PC-3 (cell line): ENCODE results near the gene RDM1. TPM values are rescaled to one million over a fixed set of nuclear protein-coding genes. Genes with fewer than 3 reads are reported as not detected.

ENCODE experiments used
- ATAC-seq: fragments of 200-7000 bp; cut with Tn5 transposase; 2 replicates; pipeline ENCODE4 v1.9.1; 2020; ENCODE audit warnings: mild to moderate bottlenecking, moderate library complexity
- BruUV-seq: library from RNA; stranded (reverse); fragments of 400-500 nt; replicated peaks from 2 replicates; lab custom pipeline; 2021; lab: Mats Ljungman, UMichigan
- CTCF ChIA-PET: fragments of 300-600 bp; sonication (Branson Sonifier 250); formaldehyde crosslinking; loops from one replicate; lab custom pipeline; 2022; ENCODE audit warnings: antibody characterized with exemption; lab: Charles Lee
- POLR2A ChIA-PET: fragments of 300-600 bp; sonication (Branson Sonifier 250); formaldehyde crosslinking; loops from one replicate; lab custom pipeline; 2022; ENCODE audit warnings: antibody characterized with exemption; ENCODE audit not compliant: unreplicated experiment; lab: Charles Lee
- DNase-seq: peaks from one replicate; pipeline ENCODE4 v3.0.0-alpha.2; 2015
- H2AFZ ChIP-seq: fragments of 300-600 bp; sonication (generic); 2 replicates; pipeline ENCODE4 v1.6.0; 2016; ENCODE audit warnings: antibody characterized with exemption, low read length
- H3F3A ChIP-seq: fragments of 300-600 bp; sonication (generic); one replicate; pipeline ENCODE4 v1.6.0; 2017; ENCODE audit warnings: antibody characterized with exemption, low read length, control low read depth, mild to moderate bottlenecking; ENCODE audit not compliant: unreplicated experiment
- H3K27ac ChIP-seq: fragments of 300-600 bp; sonication (generic); 2 replicates; pipeline ENCODE4 v1.5.1; 2016; ENCODE audit warnings: mild to moderate bottlenecking, low read length
- H3K27me3 ChIP-seq: fragments of 300-600 bp; sonication (generic); 2 replicates; pipeline ENCODE4 v1.6.1; 2016; ENCODE audit warnings: low read length, mixed read lengths
- H3K36me3 ChIP-seq: fragments of 300-600 bp; sonication (generic); 2 replicates; pipeline ENCODE4 v1.6.1; 2016; ENCODE audit warnings: low read depth, mixed run types, low read length, mixed read lengths
- H3K4me1 ChIP-seq: fragments of 300-600 bp; sonication (generic); 2 replicates; pipeline ENCODE4 v1.5.1; 2016; ENCODE audit warnings: low read length; ENCODE audit not compliant: insufficient read depth
- H3K4me2 ChIP-seq: fragments of 300-600 bp; sonication (generic); 2 replicates; pipeline ENCODE4 v1.6.0; 2016; ENCODE audit warnings: low read length
- H3K4me3 ChIP-seq: fragments of 300-600 bp; sonication (generic); 2 replicates; pipeline ENCODE4 v1.5.1; 2016; ENCODE audit warnings: mild to moderate bottlenecking, low read length, mixed read lengths
- H3K79me2 ChIP-seq: fragments of 300-600 bp; sonication (generic); 2 replicates; pipeline ENCODE4 v1.6.1; 2017; ENCODE audit warnings: low read length, mixed read lengths
- H3K9ac ChIP-seq: fragments of 300-600 bp; sonication (generic); 2 replicates; pipeline ENCODE4 v1.6.0; 2016; ENCODE audit warnings: mild to moderate bottlenecking, low read length
- H3K9me2 ChIP-seq: fragments of 300-600 bp; sonication (generic); replicated peaks from 2 replicates; pipeline ENCODE4 v1.6.1; 2016; ENCODE audit warnings: mixed run types, low read length, mixed read lengths
- H3K9me3 ChIP-seq: fragments of 300-600 bp; sonication (generic); 2 replicates; pipeline ENCODE4 v1.6.1; 2016; ENCODE audit warnings: low read length, mixed read lengths
- H4K20me1 ChIP-seq: fragments of 300-600 bp; sonication (generic); 2 replicates; pipeline ENCODE4 v1.6.1; 2016; ENCODE audit warnings: low read length, mixed read lengths
- EZH2 ChIP-seq: fragments of 300-600 bp; sonication (generic); IDR thresholded peaks from one replicate; pipeline ENCODE4 v1.6.1; 2017; ENCODE audit warnings: antibody characterized with exemption, mild to moderate bottlenecking, low read length; ENCODE audit not compliant: unreplicated experiment
- EZH2phosphoT487 ChIP-seq: fragments of 300-600 bp; sonication (generic); IDR thresholded peaks from 2 replicates; pipeline ENCODE4 v1.6.1; 2018; ENCODE audit warnings: mild to moderate bottlenecking, antibody characterized with exemption, low read length, borderline replicate concordance
- intact Hi-C: fragments of 100-400 bp; cut with micrococcal nuclease; formaldehyde crosslinking; loops from 2 replicates; pipeline ENCODE4 v1.9.0; 2023
- total RNA-seq: library from RNA; depleted of rRNA; stranded (reverse); fragments of >200 nt; gene quantifications from 2 replicates; pipeline ENCODE4 v1.2.3, GENCODE V29; 2014
- TF ChIP-seq, protein P1 (sequence below): fragments of 300-600 bp; sonication (generic); conservative IDR thresholded peaks from 2 replicates; pipeline ENCODE4 v1.5.1; 2017; ENCODE audit warnings: antibody characterized with exemption, low read depth, mild to moderate bottlenecking, low read length

The RDM1 gene
- total RNA-seq, 1 experiment from 2014 or later, result 2.0 TPM

DNA sequence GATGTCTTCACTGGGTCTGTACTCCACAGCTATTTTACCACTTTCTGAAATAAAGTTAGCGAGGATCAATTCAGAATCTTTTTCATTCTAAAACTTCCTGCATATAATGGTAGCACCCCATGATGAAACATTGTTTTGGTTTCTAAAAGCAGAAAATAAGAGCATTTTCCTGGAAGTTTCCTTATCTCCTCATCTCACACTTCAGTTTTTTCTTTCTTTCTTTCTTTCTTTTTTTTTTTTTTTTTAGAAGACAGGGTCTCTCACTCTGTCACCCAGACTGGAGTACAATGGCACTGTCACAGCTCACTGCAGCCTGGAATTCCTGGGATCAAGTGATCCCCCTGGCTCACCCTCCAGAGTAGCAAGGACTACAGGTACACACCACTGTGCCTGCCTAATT lies 10.3 kb downstream of the RDM1 start:
- no peak overlapping the region for H3K4me2 ChIP-seq
- H3F3A ChIP-seq, result no peaks in the 10 kb centered on the region
- ChIA-PET CTCF (no interaction called here), POLR2A (no interaction called here)
- no peaks in the 10 kb centered on the region for H3K4me1 ChIP-seq
- DNase-seq (no peak), ATAC-seq (no peak)
- H3K79me2 ChIP-seq, result no peaks in the 10 kb centered on the region
- H3K9ac ChIP-seq, result no peak overlapping the region
- no peaks in the 10 kb centered on the region for H3K9me3 ChIP-seq
- H3K4me3 ChIP-seq, result no peak overlapping the region
- no peaks in the 10 kb centered on the region for H3K36me3 ChIP-seq
- H3K27ac ChIP-seq, result no peak overlapping the region
- no TSS peak for BruUV-seq
- TF ChIP-seq EZH2phosphoT487 (no peak), EZH2 (no peak)
- TF ChIP-seq, protein P1, sequence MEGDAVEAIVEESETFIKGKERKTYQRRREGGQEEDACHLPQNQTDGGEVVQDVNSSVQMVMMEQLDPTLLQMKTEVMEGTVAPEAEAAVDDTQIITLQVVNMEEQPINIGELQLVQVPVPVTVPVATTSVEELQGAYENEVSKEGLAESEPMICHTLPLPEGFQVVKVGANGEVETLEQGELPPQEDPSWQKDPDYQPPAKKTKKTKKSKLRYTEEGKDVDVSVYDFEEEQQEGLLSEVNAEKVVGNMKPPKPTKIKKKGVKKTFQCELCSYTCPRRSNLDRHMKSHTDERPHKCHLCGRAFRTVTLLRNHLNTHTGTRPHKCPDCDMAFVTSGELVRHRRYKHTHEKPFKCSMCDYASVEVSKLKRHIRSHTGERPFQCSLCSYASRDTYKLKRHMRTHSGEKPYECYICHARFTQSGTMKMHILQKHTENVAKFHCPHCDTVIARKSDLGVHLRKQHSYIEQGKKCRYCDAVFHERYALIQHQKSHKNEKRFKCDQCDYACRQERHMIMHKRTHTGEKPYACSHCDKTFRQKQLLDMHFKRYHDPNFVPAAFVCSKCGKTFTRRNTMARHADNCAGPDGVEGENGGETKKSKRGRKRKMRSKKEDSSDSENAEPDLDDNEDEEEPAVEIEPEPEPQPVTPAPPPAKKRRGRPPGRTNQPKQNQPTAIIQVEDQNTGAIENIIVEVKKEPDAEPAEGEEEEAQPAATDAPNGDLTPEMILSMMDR, result no peak
- no peak overlapping the region for H2AFZ ChIP-seq
- no peaks in the 10 kb centered on the region for H4K20me1 ChIP-seq
- intact Hi-C loops, result no loop called here
- no peaks in the 10 kb centered on the region for H3K27me3 ChIP-seq
- no peaks in the 10 kb centered on the region for H3K9me2 ChIP-seq

DNA sequence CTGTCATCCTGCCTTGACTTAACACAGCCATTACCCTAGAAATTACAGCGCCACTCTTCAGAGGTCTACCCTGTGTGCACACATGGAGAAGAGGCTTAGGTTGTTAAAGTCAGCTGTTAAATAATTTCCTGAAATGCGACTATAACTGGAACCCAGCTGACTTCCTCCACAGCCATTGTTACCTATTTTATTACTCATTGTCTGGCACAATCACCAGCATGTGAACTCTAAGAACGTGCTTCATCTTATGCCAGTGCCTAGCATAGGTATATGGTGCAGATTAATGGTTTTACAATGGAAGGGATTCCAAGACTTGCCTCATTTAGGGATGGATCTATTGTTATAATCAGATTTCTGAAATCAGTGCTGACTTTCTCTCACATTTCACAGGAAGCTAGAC lies 11.9 kb downstream of the RDM1 start:
- Histone ChIP-seq H3K36me3 (no peaks in the 10 kb centered on the region), H3K4me2 (no peak overlapping the region), H3K4me1 (no peaks in the 10 kb centered on the region), H4K20me1 (no peaks in the 10 kb centered on the region), H2AFZ (no peak overlapping the region), H3K9me2 (no peaks in the 10 kb centered on the region), H3K27me3 (no peaks in the 10 kb centered on the region), H3F3A (no peaks in the 10 kb centered on the region), H3K4me3 (no peak overlapping the region), H3K27ac (no peak overlapping the region), H3K9me3 (no peaks in the 10 kb centered on the region), H3K9ac (no peak overlapping the region), H3K79me2 (no peaks in the 10 kb centered on the region)
- POLR2A ChIA-PET, result no interaction called here
- no peak for DNase-seq
- TF ChIP-seq EZH2 (no peak), EZH2phosphoT487 (no peak)
- TF ChIP-seq, protein P1, result no peak
- intact Hi-C loops, result no loop called here
- CTCF ChIA-PET, result no interaction called here
- no peak for ATAC-seq
- BruUV-seq, result no TSS peak

DNA sequence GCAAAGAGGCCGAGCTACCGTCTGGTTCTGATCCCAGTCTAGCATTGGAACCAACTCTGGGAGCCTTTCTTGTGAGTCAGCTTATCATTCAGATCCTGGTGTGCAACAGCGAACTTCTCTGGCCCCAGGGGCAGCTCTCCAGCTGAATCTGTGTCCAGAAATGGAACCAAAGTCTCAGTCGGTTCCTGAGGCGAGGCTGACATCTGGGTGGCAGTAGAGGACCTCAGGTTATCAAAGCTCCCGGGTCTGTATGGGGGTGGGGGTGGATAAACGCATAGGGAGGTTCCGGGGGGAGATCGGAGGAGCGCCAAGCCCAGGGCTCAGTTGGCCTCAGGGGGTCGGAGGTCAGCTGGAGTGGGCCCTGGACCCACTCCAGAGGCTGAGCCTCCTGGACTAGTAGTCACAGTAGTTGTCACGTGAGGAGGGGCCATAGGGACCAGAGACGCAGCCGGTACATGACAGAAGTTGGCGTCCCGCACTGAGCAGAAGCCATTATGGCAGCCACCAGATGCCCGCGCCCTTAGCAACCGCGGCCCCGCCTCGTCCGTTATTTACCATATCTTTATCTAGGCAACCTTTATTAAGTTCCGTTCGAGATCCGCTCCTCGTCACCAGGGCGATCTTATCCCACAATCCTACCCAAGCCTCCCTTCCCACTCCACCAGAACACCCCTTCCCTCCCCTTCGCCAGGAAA lies 12.9 kb downstream of the RDM1 start:
- Histone ChIP-seq H3K4me1 (no peaks in the 10 kb centered on the region), H4K20me1 (no peaks in the 10 kb centered on the region), H3K9ac (no peak overlapping the region), H3K27ac (no peak overlapping the region), H3K36me3 (no peaks in the 10 kb centered on the region), H3K79me2 (no peaks in the 10 kb centered on the region), H3F3A (no peaks in the 10 kb centered on the region), H3K9me3 (no peaks in the 10 kb centered on the region), H3K9me2 (no peaks in the 10 kb centered on the region), H3K4me3 (no peak overlapping the region), H2AFZ (no peak overlapping the region), H3K27me3 (no peaks in the 10 kb centered on the region), H3K4me2 (no peak overlapping the region)
- DNase-seq (no peak), ATAC-seq (no peak)
- TF ChIP-seq EZH2 (no peak), EZH2phosphoT487 (no peak)
- TF ChIP-seq, protein P1, result no peak
- BruUV-seq, result no TSS peak
- POLR2A ChIA-PET, result no interaction called here
- CTCF ChIA-PET, result no interaction called here
- intact Hi-C loops, result no loop called here
